Right forelimb (tissue), 1 donor: ENCODE results near the gene GAS7.

ENCODE experiments used
- DNase-seq: peaks from one replicate; pipeline ENCODE4 v3.0.0-alpha.2; 2018

Gene GAS7

GRCh38 chr17:10198509-10199249 lies at the start of gene GAS7:
Gene GAS7, minus strand, starts transcription at chr17:10198606.
- peak; percentile 87 for DNase-seq

DNA sequence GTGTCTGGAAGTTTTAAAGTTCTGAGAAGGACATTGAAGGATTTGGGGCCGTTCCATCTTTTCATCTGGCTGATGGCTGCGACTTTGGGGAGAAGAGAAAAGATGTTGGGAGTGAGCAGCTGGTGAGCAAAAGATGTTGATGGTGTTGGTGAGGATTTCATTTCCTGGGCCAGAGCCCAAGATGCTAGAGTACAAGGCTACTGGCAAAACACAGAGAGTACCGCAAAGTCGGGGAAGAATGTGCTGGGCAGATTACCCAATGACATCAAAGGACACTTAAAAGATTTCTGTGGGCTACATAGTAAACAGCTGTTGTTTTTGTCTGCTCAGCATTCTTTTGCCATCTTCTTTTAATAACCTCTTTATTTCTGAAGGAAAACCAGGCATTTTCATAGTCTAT lies 49.4 kb upstream of the GAS7 start:
- no peak for DNase-seq

GRCh38 chr17:10243883-10244844 lies 45.8 kb upstream of the GAS7 start:
- peak; percentile 65 for DNase-seq

DNA sequence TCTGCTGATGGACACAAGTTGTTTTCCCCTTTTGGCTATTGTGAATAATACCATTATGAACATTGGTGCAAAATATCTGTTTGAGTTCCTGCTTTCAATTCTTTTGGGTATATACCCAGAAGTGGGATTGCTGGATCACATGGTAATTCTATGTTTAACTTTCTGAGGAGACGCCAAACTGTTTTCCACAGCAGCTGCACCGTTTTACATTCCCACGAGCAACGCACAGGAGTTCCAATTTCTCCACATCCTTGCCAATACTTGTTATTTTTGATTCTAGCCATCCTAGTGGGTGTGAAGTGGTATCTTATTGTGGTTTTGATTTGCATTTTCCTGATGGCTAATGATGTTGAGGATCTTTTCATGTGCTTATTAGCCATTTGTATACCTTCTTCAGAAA lies 43.4 kb upstream of the GAS7 start:
- DNase-seq = no peak

- no peak for DNase-seq
These were observed 40.3 kb upstream of the GAS7 start for GRCh38 chr17:10238661-10239060.

GRCh38 chr17:10234033-10234432 lies 35.6 kb upstream of the GAS7 start:
- no peak for DNase-seq

DNA sequence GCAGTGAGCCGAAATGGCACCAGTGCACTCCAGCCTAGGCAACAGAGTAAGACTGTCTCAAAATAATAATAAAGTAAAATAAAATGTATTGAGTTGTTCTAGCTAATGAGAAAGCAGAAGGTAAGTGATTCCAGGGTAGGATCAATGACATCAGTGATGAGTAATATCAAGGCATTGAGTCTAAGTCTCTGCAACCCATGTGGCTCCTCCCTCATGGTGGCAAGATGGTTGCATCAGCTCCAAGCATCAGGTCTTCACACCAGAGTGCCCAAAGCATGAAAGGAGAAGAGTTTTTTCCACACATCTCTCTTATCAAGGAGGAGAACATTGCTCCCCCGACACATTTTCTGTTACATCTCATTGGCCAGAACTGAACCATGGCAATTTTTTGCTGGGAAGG lies 34.8 kb upstream of the GAS7 start:
- no peak for DNase-seq

GRCh38 chr17:10229181-10229580 lies 30.8 kb upstream of the GAS7 start:
- no peak for DNase-seq

DNA sequence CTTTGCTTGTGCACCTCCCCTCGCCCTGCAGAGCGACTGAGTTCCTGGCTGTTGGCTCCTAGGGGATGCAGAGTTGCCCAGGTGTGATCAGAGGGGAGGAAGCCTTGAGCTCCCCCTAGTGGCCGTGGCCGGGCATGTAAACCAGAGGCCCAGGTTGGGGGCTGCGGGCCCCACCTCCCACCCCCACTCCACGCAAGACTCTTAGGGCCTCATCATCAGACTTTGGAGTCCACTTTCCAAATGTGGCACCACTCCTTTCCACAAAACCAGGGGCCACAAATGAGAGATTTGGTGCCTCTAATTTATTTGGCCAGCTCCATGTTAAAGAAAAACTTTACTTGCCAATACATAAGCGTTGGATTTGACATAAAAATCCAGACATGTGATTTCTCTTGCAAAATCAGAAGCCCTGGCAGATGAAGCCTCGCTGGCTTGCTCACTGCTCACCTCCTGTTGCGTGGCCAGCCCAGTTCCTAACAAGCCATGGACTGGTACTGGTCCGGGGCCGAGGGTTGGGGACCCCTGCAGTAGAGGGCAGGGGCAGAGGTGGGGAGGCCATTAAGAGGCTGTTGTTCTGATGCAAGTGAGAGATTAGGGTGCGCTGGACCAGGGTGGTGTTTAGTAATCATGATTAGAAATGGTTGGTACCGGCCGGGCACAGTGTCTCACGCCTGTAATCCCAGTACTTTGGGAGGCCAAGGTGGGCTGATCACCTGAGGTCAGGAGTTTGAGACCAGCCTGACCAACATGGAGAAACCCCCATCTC lies 28.7 kb upstream of the GAS7 start:
- no peak for DNase-seq

DNA sequence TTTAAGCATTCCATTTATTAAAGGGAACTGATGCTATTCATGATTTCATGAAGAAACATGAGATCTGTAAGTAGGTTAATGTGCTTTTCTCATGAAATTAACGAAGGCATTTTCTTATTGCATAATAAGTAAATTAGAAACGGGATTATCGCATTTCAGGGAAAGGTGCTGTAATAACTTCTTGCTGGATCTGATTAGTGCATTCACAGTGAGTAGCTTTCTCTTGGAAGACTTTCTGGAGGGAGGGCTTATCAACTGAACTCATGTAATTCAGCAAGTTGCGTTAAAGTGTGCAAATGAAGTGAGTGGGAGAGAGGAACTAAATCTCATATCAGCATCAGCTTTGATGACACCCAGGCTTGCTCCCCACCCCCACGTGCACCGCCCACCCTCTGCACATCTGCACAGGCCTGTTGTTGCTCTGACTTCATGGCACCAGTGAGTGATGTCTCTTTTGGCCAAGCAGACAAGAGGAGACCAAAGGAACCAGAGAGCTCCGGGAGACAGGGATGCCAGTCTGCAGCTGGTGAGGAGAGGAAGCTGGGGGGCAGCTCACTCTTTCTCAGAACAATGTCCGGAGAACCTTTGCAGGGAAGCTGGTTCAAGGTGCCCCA lies 26.3 kb upstream of the GAS7 start:
- DNase-seq = no peak

- no peak for DNase-seq
These were observed 20.8 kb upstream of the GAS7 start for GRCh38 chr17:10219193-10219592.

DNA sequence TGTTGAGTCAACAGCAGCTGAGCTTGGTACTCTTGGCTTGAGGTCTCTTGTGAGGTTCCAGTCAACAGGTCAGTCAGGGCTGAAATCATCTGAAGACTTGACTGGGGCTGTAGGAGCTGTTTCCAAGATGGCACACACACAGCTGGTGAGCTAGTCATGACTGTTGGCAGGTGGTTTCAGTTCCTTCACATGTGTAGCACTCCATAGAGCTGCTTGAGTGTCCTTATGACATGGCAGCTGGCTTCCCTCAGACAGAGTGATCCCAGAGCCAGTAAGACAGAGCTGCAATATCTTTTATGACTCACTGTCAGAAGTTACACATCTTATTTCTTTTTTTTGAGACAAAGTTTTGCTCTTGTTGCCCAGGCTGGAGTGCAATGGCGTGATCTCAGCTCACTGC lies 19.5 kb upstream of the GAS7 start:
- DNase-seq = no peak

DNA sequence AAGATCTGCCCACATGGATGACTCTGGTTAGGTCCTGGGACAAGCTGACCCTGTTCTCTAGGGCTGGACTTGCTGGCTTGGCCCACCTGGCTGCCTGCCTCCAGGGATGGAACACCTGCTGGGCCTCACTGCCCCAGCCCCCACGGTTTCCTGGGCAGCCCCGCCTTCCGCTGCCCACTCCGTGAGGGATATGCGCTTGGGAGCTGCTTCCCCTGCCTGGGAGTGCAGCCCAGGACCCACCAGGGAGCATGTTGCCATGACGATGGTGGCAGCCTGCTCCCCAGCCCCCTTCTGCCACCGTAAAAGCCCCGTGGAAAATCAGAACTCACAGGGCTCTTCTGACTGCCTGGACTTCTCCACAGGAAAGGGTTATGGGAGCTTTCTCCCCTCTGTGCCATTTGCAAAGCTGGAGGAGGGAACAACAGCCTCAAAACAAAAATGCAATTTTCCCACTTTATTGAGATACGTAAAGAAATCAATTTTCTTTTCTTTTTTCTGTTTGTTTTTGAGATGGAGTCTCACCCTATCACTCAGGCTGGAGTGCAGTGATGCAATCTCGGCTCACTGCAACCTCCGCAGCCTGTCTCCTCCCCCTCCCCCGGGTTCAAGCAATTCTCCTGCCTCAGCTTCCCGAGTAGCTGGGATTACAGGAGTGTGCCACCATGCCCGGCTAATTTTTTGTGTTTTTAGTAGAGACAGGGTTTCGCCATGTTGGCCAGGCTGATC lies 18.0 kb upstream of the GAS7 start:
- DNase-seq = no peak

DNA sequence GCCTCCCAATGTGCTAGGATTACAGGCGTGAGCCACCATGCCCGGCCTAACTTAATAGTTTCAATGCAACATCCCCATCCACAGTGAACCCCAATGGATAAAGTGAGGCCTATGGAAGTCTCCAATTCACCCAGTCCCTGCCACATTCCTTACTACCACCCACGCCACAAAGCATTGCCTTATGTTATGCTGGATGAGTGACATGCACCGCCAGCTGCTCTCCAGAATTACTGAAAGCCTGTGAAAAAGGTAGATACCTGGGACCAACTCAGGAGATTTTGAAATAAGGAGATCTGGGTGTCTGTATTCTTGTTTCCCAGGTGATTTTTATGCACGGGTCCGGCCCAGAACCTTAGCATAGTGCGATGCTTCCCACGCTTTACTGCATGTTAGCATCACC lies 16.9 kb upstream of the GAS7 start:
- no peak for DNase-seq

DNA sequence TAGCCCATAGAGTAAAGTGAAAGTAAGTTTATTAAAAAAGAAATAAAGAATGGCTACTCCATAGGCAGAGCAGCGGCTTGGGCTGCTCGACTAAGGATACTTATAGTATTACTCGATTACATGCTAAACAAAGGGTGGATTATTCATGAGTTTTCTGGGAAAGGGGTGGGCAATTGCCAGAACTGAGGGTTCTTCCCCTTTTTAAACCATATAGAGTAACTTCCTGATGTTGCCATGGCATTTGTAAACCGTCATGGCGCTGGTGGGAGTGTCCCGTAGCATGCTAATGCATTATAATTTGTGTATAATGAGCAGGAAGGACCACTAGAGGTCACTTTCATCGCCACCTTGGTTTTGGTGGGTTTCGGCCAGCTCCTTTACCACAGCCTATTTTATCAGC lies 13.3 kb upstream of the GAS7 start:
- no peak for DNase-seq

DNA sequence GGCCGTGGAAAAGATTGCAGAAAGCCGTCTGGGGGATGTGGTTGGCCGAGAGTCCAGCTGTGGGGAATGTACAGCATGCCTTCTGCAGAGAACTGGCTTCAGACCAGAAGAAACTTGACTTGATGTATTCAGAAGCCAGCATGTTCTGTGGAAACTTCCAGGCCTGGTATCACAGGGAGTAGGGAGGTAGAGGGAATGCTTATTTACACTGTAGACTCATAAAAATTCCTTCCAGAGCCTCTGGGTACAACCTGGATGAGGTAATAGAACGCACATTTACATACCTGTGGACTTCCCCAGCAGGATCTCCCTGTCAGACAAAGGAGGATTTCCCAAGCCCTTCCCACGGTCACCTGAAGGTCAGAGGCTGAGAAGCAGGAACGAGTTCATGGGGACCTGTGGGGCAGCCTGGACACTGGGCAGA lies 11.8 kb upstream of the GAS7 start:
- DNase-seq = peak; percentile 63

DNA sequence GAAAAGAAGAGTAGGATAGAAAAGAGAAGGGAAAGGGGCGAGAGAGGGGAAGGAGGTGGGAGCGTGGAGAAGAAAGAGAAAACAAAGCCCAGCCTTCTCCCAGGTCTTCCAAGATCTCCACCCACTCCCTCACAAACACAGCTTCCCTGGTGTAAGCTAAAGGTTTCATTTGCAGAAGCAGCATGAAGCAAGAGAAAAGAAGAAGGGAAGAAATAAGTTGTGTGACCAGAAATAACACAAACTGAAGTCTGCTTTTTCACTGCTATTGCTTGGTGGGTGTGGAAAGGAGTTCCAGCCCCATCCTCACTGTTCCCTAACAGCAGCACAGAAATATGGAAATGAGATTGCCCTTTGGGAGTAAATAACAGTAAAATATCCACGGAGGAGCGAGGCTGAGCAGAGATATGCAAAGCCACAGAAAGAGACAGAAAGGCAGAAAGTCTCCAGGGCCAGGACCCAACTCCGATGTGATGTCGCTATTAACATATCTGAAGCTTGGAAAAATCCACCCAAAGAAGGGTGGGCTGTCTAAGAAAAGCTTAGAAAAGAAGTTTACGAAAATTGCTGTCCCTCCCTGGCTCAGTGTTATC lies 10.3 kb upstream of the GAS7 start:
- DNase-seq = no peak

- DNase-seq = no peak
These were observed 8.7 kb upstream of the GAS7 start for GRCh38 chr17:10207153-10207552.

DNA sequence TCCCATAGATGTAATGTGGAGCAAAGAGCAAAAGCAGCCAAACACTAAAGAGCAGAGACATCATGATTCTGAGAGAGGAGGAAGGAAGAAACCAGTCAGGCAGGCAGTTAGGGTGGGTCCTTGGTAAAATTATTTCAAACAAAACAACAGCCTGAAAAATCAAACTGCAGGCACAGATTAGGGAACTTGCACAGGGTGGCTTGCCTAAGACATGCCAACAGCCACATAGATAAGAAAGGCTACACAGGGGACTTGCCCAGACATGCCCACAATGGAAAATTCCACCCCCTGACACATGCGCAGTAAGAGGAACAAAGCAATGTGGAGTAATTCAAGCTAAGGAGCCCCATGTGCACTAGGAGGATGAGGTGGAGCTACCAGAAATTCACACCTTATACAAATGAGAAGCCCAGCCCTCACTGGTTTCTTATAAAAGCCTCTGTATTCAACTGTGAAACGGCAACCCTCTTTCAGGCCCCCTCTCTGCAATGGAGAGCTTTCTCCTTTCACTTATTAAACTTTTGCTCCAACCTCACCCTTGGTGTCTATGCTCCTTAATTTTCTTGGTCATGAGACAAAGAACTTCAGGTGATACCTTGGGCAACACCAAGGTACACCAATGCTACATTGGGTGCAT lies 7.3 kb upstream of the GAS7 start:
- DNase-seq = no peak

DNA sequence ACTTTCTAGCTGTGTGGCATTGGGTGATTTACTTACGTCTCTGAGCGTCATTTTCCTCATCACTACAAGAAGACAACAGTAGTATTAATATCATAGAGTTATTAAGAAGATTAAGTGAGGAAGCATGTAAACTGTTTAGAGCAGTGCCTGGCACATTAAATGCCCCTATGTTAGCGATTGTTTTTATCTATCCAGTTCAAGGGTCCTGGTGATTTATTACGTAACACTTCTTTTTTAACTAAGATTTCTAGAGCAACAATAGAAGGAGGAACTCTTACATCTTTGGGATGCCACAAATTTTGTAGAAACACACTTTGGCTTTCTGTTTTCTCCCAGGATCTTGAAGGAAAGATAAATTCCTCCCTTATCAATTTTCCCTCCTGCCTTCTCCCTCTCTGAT lies 3.3 kb upstream of the GAS7 start:
- no peak for DNase-seq

DNA sequence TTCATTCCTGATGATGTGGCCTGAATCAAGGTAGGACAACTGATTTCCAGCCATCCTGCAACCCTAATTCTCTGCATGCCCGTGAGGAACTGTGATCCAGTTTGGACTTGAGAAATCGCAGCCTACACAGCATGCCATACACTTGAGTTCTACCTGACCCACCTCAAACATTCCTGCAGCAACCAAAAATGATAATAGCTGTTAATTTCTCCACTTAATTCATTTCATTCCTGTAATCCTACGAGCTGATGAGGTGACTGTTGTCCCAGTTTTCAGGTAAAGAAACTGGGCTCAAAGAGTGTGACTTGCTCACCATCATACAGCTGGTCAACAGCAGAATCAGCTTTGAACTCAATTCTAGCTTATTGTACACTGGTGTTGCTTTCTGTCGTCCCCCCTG lies 2.2 kb upstream of the GAS7 start:
- DNase-seq = no peak
